T47D (cell line): Measurements from ENCODE around the gene HES7.
"Not testable (repeated sequence)": the region's sequence is repeated elsewhere in the genome, so short reads cannot be mapped to it uniquely, and the experiment has no call there.

ENCODE experiments used
- DNase-seq, 2 experiments: peaks; one replicate each; pipeline versions ENCODE4 v3.0.0 to v3.0.0-alpha.2; 2011 to 2012; ENCODE audit warnings: low read depth in 1 of 2, low spot score in 1 of 2
- JUND ChIP-seq: IDR thresholded peaks from 2 replicates; pipeline ENCODE4 v1.6.1; 2012; ENCODE audit warnings: low read depth
- in situ Hi-C: cut with HindIII; loops from 2 replicates; pipeline ENCODE4 v1.10.0; 2016; ENCODE audit warnings: low sequenced_read_pairs, low pct_unique_long_range_greater_than_20kb

HES7 gene

DNA sequence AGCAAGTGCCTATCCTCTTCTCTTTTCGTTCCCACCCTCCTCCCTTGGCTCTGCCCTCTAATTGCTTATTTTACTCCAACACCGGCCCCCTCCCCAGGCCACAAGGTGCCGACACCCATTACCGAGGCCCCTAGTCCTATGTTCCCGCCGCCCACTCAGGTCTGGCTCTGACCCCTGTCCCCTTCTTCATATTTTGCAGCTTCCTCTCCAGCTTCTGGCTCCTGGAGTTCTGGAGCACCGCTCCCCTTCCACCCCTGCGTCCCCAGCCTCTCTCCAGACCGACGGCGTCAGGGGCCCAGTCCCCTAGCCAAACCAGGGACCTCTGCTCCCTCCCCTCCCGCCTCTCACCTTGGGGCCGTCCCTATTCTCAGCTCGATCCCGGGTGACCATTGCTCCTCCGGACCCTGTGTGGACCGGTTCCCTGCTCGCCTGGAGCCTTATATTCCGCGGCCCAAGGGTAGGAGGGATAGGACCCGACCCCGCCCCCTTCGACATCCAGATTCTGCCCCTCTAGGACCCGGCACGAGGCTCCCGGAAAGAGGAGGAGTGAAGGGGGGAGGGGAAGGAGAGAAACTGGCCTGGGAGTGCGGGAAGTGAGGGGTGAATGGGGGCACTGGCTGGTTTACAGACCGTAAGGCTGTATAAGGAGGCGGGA, at the start of gene HES7:
Gene HES7 (minus strand): TSS at position 412 of the 655 bp plus-strand sequence. CDS start 22 bp downstream, at position 390.
- no peak for TF ChIP-seq JUND
- in situ Hi-C loops: no loop called here
- DNase-seq: no peak

DNA sequence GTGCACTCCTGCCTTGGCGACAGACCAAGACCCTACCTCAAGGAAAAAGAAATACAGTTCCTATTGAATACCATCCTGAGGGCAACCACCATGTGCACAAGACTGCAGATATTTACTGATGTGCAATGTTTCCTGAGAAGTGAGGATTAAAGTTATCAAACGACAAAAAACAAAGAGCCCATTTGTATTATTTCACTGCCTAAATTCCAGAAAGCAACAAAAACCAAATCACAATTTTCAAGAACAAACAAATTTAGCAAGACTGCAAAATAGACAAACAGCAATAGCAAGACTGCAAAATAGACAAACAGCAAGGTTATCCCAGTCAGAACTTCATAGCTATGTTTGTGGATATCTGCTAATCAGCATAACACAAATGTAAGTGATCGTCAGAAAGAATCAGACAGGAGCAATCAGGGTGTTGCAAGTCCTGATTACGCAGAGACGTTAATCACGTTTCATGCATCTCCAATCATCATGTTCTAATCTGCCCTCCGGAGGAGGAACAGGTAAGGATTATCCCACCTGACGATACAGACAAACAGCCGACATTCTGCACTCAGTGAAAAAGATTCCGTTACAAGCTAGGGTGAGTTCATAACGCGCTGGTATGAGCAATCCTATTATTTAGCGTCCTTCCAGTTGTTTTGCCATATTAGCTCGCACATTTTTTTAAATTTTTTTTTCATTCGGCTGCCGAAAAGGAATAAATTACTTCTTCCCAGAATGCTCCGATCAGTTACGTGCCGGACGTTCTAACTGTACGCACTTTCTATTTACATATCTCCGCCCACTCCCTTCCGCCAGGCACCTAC, 49.4 kb upstream of the HES7 start:
- peak; percentile 64 for TF ChIP-seq JUND
- in situ Hi-C loops: no loop called here
- peak in 1 of 2 experiments; percentile 96 for DNase-seq

DNA sequence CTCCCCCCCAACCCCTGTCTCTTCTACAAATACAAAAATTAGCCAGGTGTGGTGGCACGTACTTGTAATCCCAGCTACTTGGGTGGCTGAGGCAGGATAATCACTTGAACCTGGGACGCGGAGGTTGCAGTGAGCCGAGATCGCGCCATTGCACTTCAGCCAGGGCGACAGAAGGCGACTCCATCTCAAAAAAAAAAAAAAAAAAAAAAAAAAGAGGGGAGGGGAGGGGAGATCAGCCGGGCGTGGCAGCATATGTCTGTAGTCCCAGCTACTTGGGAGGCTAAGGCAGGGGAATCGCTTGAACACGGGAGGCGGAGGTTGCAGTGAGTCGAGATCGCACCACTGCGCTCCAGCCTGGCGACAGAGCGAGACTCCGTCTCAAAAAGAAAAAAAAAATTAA, 46.3 kb upstream of the HES7 start:
- DNase-seq, in situ Hi-C loops: not testable (repeated sequence)

DNA sequence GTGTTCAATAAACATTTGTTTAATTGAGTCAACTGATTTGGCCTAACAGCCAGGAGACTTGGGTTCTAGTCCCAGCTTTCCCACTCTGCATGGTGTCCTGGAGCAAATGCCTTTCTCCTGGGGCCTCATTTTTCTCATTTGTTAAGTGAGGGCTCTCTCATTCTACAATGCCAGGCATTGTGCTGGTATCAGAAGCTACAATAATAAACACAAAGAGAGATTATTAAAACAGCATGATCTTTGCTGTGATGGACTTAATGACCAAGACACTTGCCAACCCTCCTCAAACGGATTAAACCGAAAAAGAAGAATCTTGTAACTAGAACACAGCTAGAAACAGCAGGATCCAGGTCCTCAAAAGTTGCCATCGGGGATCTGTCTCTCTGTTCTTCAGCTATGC, 43.6 kb upstream of the HES7 start:
- DNase-seq: no peak
- TF ChIP-seq JUND: no peak
- in situ Hi-C loops: no loop called here

DNA sequence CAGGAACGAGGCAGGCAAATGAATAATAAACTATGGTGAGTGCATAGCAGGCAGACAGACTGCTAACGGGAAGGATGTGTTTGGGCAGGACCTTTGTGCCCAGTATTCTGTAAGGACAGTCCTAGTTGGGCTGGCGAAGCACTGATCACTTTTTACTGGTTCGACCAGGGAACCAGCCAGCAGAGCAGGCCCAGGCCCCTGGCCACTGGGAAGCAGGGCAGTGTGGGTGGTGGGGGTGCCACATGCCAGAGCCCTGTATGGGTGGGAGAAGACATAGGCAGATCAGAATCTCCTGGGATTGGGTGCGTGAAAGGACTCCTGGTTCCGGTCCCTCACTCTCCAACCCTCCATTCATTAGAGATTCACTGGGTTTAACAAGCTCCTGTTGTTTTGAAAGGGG, 42.8 kb upstream of the HES7 start:
- no peak for TF ChIP-seq JUND
- in situ Hi-C loops: no loop called here
- DNase-seq: no peak

DNA sequence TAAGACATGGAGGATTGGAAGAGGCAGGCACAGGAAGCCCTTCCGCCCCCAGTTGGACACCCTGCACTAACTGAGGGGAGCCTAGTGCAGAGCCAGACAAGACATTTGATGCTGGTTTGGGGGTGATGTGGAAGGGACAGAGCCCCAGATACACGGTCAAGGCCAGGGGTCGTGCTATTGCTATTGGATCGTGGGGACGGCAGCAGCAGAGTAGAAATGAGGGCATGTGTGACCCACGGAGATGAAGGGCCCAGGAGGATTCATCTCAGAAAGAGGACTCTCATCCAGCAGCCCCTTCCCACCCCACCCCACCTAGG, 40.9 kb upstream of the HES7 start:
- TF ChIP-seq JUND: no peak
- in situ Hi-C loops: no loop called here
- no peak for DNase-seq

DNA sequence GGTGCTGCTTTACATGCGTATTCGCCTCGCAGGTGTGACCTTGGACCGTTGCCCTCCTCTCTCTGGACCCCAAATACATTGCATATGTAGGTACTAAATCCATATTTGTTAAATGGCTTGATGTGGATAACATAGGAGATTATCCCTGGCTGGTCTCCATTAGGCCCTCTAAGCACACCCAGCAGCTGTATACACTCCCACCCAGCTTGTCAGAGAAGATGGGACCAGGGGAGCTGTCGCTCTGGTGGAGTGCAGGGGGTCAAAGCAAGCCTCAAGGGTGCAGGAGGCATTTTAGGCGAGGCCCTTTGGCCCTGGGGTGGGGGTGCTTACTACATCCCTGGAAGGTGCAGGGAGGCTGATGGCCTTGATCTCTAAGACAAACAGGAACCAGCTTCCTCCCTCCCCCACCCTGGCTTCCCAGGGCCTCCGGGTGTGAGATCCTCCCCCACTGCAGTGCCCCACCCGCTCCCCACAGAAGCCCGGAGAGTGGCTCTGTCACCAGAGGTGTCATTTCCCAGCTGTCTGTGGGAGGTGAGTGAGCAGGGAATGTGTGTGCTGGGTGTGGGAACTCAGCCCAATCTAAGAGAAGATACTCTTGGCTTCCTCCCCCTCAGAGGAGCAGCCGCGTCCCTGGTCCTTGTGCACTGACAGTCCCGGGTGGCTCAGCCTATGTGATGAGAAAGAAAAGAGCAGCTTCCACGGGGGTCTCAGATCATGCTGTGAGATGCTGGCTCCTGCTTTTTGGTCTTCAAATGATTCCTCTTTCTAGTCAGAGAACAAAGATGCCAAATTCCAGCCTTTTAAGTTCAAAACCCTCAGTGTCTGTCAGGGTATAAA, 40.3 kb upstream of the HES7 start:
- DNase-seq: peak in 1 of 2 experiments; percentile 61

DNA sequence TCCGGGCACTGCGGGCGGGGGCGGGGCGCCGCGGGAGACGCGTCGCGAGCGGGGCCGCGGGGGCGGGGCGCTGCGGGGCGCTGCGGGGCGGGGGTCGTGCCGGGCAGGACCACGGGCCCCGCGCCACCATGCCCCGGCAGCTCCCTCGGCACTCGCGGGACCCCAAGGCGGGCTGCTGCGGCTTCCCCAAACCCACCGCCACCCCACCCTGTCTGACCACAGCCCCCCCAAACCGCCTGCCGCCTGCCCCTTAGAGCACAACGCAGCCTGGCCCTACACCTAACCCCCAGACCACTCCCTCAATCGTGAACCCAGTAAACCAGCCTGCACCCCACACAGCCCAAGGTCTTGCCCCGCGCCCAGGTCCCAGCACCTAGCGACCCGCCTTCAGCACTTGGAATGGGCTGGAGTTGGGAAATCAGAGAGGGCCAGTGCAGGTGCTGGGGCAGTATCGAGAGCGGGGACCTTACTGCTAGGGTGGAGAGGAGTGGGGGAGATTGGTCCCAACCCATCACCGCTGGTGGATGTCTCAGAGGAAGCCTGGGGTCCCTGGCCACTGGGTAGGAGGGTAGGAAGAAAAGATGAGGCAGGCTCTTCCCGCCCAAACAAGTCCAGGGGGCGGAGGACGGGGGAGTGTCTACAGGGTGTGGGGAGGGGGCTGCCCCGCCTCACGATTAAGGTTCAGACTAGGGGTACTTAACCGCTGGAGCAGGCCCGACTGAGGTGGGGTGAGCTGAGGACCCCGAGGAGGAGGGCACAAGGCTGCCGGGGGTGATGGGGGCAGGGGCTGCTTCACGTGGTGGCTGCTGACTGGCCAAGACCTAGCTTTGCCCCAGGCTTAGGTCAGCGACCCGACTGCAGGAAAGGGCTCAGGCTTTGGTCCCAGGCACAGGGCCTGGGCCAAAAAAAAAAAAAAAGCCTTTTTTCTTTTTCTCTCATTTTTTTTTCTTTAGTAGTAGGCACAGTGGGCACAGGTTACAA, 39.4 kb upstream of the HES7 start:
- TF ChIP-seq JUND: no peak
- in situ Hi-C loops: no loop called here
- DNase-seq: no peak

More for the DNA sequence above, 40.3 kb upstream of the HES7 start:
- TF ChIP-seq JUND: no peak
- in situ Hi-C loops: no loop called here

DNA sequence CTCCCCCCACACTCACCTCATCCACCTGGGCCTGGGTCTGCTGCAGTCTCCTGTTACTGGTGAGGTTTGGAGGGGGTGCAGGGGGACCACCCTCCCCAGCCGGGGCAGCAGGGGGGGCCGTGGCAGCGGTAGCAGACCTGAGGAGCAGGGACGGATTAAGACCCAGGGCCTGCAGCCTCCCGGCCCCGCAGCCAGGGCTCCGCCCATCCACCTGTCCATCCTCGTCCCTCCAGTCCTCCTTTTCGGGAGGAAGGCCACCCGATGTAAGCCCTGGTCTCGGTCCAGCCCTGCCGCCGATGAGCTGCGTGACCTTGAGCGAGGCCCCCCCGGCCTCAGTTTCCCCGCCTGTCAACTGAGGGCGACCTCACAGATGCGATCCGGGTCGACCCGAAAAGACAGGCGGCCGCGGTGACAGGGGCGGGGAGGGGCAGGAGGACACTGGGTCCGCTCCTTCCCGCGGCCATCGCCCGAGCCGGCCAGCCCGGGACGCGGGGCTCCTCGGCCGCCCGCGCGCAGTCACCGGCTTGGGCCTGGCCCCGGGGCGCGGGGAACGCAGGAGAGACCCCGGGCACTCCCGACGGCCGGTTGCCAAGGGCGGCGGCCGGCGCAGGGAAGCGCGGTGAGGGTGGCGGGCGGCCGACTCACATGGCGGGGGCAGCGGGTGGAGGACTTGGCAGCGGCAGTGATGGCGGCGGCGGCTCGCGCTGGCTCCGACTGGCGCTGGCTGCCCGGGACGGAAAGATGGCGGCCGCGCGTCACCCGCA, 38.5 kb upstream of the HES7 start, which contains the start of gene VAMP2:
Gene VAMP2 (minus strand): TSS at position 716 of the 764 bp plus-strand sequence. CDS start 69 bp downstream, at position 647.
- DNase-seq: peak in 1 of 2 experiments; percentile 70
- TF ChIP-seq JUND: no peak
- in situ Hi-C loops: no loop called here

DNA sequence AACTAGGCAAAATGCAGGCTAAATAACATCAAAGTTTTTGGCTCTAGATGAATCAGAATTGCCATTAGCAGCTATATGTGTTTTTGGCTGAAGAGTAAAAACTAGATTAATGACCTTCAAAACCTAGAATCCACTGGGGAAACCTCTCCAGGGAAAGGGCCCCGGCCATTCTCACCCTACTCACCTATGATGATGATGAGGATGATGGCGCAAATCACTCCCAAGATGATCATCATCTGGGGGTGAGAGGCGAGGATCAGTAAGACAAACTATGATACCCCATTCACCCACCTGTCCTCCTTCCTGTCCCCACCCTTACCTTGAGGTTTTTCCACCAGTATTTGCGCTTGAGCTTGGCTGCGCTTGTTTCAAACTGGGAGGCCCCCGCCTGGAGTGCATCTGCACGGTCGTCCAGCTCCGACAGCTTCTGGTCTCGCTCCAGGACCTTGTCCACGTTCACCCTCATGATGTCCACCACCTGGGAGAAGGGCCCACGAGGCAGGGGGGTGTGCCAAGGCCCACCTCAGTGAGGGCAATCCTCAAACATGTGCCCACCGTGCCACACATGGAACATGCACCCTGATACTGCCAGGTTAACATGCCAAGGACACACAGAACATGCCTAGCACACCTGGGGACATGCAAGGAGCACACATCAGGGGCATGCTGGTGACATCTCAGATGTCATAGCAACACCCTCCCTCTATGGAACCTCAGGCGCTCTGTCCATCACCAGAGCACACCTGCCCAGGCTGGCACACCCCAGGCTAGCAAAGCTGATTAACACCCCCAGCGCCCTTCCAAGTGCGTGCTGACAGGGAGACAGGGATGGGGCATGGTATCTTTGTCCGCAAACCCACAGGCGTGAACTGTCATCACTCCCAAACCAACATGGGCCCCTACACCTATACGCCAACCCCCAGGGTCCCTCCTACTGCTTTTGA, 37.7 kb upstream of the HES7 start:
- in situ Hi-C loops: no loop called here
- no peak for TF ChIP-seq JUND
- DNase-seq: no peak

DNA sequence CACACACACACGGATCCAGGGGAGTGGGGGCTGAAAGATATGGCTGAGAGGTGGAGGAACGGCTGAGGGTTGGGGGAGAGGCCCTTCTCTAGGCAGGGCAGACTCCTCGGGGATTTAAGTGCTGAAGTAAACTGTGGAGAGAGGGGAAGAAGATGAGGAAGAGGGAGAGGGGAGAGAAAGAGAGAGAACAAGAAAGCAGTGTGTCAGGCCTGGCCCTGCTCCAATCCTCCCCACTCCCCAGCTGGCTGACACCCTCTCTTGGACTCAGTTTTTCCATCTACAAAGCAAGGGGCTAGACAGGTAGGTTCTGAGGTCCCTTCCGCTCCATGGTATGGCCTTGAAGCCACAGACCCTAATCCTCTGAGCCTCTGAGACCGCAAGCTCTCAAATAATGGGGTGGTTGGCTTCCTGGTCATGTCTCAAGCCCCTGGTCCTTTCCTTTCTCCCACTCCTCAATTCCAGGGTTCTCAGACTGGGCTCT, 36.9 kb upstream of the HES7 start:
- in situ Hi-C loops: no loop called here
- TF ChIP-seq JUND: no peak
- DNase-seq: no peak
